PC-9 (cell line): Measurements from ENCODE around the gene SCARB1.

Source experiments
- CTCF ChIP-seq: fragments of 200-600 bp; sonication (generic); conservative IDR thresholded peaks from 2 replicates; pipeline ENCODE4 v1.6.1; 2017; ENCODE audit warnings: mixed run types, antibody characterized with exemption, mild to moderate bottlenecking, moderate library complexity
- EZH2 ChIP-seq: fragments of 200-600 bp; sonication (generic); IDR thresholded peaks from 2 replicates; pipeline ENCODE4 v1.8.0; 2017; ENCODE audit warnings: antibody characterized with exemption, low read depth

- no peak for TF ChIP-seq CTCF
- no peak for TF ChIP-seq EZH2
Observed at GRCh38 chr12:124802361-124802760, 61.3 kb downstream of the SCARB1 start.
